ENCODE data around the gene GLRB. TPM values are rescaled to one million over a fixed set of nuclear protein-coding genes. Genes with fewer than 3 reads are reported as not detected.
"Not testable (repeated sequence)": the region's sequence is repeated elsewhere in the genome, so short reads cannot be mapped to it uniquely, and the experiment has no call there.

Gene GLRB
- total RNA-seq, 1 donor from 2014 or later: 2.9 TPM

DNA sequence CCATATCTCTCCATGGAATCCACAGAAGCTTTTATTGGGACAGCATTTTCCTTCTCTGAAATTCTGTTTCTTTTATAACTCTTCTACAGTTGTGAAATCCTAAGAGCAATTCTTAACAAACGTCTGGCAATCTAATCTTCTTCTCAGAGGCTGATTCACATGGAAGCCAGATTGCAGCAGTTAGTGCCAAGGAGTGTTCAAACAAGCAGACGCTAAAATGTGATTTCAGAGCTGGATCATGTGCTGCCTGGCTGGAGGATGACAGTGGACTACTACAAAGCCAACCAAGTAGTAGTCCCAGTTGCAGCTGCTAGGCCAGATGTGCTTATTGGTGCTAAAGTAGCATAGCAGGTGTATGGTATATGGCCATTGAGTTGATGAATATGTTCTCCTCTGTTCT is 27.7 kb upstream of the GLRB start:
- Histone ChIP-seq H3K36me3 (no peaks in the 10 kb centered on the region), H3K27ac (no peak overlapping the region), H3K9me3 (no peaks in the 10 kb centered on the region), H3K27me3 (no peaks in the 10 kb centered on the region), H3K4me3 (no peak overlapping the region), H3K4me1 (no peaks in the 10 kb centered on the region)
- DNase-seq (ENCODE audit: extremely low spot score in 2 of 2): no peak
- TF ChIP-seq POLR2AphosphoS5 (IDR thresholded peaks at IDR 0.05; ENCODE audit: insufficient read depth in 1 of 2, low read depth in 1 of 2): peak in 1 of 2 donors; percentile 14
- no peak for TF ChIP-seq POLR2A (IDR thresholded peaks at IDR 0.05)
- TF ChIP-seq, protein P1, sequence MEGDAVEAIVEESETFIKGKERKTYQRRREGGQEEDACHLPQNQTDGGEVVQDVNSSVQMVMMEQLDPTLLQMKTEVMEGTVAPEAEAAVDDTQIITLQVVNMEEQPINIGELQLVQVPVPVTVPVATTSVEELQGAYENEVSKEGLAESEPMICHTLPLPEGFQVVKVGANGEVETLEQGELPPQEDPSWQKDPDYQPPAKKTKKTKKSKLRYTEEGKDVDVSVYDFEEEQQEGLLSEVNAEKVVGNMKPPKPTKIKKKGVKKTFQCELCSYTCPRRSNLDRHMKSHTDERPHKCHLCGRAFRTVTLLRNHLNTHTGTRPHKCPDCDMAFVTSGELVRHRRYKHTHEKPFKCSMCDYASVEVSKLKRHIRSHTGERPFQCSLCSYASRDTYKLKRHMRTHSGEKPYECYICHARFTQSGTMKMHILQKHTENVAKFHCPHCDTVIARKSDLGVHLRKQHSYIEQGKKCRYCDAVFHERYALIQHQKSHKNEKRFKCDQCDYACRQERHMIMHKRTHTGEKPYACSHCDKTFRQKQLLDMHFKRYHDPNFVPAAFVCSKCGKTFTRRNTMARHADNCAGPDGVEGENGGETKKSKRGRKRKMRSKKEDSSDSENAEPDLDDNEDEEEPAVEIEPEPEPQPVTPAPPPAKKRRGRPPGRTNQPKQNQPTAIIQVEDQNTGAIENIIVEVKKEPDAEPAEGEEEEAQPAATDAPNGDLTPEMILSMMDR (IDR thresholded peaks at IDR 0.05): no peak
- intact Hi-C loops (cut with DNase I): no loop called here

DNA sequence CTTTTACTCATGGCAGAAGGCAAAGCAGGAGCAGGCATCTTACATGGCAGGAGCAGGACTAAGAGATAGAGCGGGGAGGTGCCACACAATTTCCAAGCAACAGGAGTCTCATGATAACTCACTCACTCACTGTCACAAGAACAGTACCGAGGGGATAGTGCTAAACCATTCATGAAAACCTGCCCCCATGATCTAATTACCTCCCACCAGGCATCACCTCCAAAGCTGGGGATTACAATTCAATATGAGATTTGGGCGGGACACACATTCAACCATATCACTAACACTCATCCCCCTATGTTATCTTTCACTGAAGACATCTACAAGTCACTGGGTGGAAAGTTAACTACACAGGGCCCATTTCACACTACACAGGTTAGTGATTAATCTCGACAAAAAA is 25.4 kb upstream of the GLRB start:
- no peak for DNase-seq (ENCODE audit: extremely low spot score in 2 of 2)
- intact Hi-C loops (cut with DNase I): no loop called here
- TF ChIP-seq POLR2AphosphoS5 (IDR thresholded peaks at IDR 0.05; ENCODE audit: insufficient read depth in 1 of 2, low read depth in 1 of 2) (no peak), POLR2A (IDR thresholded peaks at IDR 0.05) (no peak)
- TF ChIP-seq, protein P1 (IDR thresholded peaks at IDR 0.05): no peak

DNA sequence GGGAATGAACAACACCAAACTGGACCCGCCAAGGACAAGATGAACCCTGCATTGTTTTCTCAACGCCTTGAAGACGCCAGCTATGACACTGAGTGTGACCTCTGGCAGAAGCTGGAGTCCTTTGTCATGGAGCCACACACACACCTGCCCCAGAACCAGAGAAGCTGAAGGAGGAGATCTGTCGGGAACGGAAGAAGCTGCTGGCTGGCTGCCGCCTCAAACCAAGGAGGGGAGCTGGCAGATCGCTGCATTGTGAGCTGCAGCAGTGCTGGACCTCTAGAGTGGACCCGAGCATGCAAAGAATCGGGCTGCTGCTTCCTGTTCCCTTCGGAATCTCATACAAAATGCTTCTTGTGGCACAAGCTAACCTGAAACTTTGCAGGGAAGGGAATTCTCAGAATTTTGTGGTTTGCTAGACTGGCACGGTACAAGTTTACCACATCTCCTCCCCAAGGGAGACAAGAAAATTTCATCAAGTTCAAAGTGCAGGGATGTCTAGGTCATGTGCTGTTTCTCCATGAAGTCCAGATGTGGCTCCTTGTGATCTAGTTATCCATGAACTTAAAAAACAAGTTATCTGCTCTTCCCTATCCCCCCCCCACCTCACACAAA is 23.4 kb upstream of the GLRB start:
- H3K36me3 ChIP-seq: no peaks in the 10 kb centered on the region
- TF ChIP-seq POLR2A (IDR thresholded peaks at IDR 0.05): no peak
- TF ChIP-seq, protein P1 (IDR thresholded peaks at IDR 0.05): no peak
- H3K27me3 ChIP-seq: no peaks in the 10 kb centered on the region
- H3K27ac ChIP-seq: no peak overlapping the region
- no peak for DNase-seq (ENCODE audit: extremely low spot score in 2 of 2)
- intact Hi-C loops (cut with DNase I): no loop called here
- no peaks in the 10 kb centered on the region for H3K9me3 ChIP-seq
- H3K4me3 ChIP-seq: no peak overlapping the region
- no peaks in the 10 kb centered on the region for H3K4me1 ChIP-seq

More for the DNA sequence above, 25.4 kb upstream of the GLRB start:
- H3K4me1 ChIP-seq: no peaks in the 10 kb centered on the region
- H3K9me3 ChIP-seq: no peaks in the 10 kb centered on the region
- no peaks in the 10 kb centered on the region for H3K27me3 ChIP-seq
- no peak overlapping the region for H3K4me3 ChIP-seq
- no peaks in the 10 kb centered on the region for H3K36me3 ChIP-seq
- H3K27ac ChIP-seq: no peak overlapping the region

DNA sequence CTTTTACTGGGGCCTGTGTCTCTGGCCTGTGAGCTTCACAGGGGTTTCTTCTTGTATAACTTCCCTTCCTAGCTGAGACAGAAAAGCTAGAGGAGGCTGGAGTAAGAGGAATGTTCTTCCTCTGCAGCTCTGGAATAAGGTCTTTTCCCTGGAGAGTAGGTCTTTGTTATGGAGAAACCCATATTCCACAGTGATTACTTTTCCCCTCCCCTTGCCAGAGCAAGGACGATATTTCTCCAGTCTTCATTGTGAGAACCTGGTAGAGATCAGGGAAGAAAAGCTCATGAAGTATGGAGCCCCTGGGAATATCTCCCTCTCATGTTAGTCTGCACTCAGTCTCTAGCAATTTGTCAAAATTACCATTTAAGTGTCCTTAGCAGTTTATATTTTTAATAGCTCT is 18.7 kb upstream of the GLRB start:
- intact Hi-C loops (cut with DNase I): no loop called here
- DNase-seq (ENCODE audit: extremely low spot score in 2 of 2): no peak
- Histone ChIP-seq H3K27ac (no peak overlapping the region), H3K27me3 (no peaks in the 10 kb centered on the region), H3K9me3 (no peaks in the 10 kb centered on the region), H3K4me3 (no peak overlapping the region), H3K4me1 (no peaks in the 10 kb centered on the region), H3K36me3 (no peaks in the 10 kb centered on the region)
- no peak for TF ChIP-seq POLR2A (IDR thresholded peaks at IDR 0.05)
- TF ChIP-seq POLR2AphosphoS5 (IDR thresholded peaks at IDR 0.05; ENCODE audit: insufficient read depth in 1 of 2, low read depth in 1 of 2): no peak
- TF ChIP-seq, protein P1 (IDR thresholded peaks at IDR 0.05): no peak

DNA sequence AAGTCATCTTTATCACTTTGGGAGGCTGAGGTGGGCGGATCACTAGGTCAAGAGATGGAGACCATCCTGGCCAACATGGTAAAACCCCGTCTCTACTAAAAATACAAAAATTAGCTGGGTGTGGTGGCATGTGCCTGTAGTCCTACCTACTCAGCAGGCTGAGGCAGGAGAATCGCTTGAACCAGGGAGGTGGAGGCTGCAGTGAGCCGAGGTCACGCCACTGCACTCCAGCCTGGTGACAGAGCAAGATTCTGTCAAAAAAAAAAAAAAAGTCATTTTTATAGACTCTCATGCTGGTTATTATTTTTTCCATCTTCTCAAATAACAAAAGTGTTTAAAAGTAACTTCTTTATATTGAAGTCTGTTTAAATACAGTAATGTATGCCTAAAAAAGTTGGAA is 17.1 kb upstream of the GLRB start:
- DNase-seq (ENCODE audit: extremely low spot score in 2 of 2); intact Hi-C loops (cut with DNase I); H3K9me3 ChIP-seq: not testable (repeated sequence)

More for the DNA sequence above, 17.1 kb upstream of the GLRB start:
- H3K27ac ChIP-seq, H3K4me3 ChIP-seq, H3K4me1 ChIP-seq, H3K36me3 ChIP-seq, H3K27me3 ChIP-seq: not testable (repeated sequence)
